Osteocyte (in vitro differentiated cells): ENCODE results near the gene TLR9. TPM values are rescaled to one million over a fixed set of nuclear protein-coding genes. Genes with fewer than 3 reads are reported as not detected.
A peak's percentile ranks its signal among the peaks of the same experiment; 100 is the strongest.

Experiments used
- DNase-seq: peaks from one replicate; pipeline ENCODE4 v3.0.0; 2021; ENCODE audit warnings: mixed read lengths; ENCODE audit not compliant: unreplicated experiment; ENCODE audit errors: extremely low spot score
- H3K27ac Mint-ChIP-seq: one replicate; pipeline ENCODE4 v1.8.0; 2021; ENCODE audit warnings: mild to moderate bottlenecking, mixed read lengths; ENCODE audit not compliant: unreplicated experiment
- H3K27me3 Mint-ChIP-seq: one replicate; pipeline ENCODE4 v1.8.0; 2021; ENCODE audit warnings: mixed read lengths; ENCODE audit not compliant: unreplicated experiment
- H3K36me3 Mint-ChIP-seq: one replicate; pipeline ENCODE4 v1.8.0; 2021; ENCODE audit warnings: mixed read lengths; ENCODE audit not compliant: unreplicated experiment
- H3K4me1 Mint-ChIP-seq: one replicate; pipeline ENCODE4 v1.8.0; 2021; ENCODE audit warnings: mixed read lengths; ENCODE audit not compliant: unreplicated experiment
- H3K4me3 Mint-ChIP-seq: one replicate; pipeline ENCODE4 v1.8.0; 2021; ENCODE audit warnings: mild to moderate bottlenecking, moderate library complexity, mixed read lengths; ENCODE audit not compliant: unreplicated experiment
- H3K9me3 Mint-ChIP-seq: one replicate; pipeline ENCODE4 v1.8.0; 2021; ENCODE audit warnings: mixed read lengths; ENCODE audit not compliant: unreplicated experiment
- CTCF ChIP-seq: fragments of 200-600 bp; sonication (generic); IDR thresholded peaks from 2 replicates; pipeline ENCODE4 v1.5.0; 2021; ENCODE audit warnings: antibody characterized with exemption, mild to moderate bottlenecking, moderate library complexity
- total RNA-seq: library from RNA; stranded (reverse); gene quantifications from 2 replicates; pipeline ENCODE4 v1.2.1, GENCODE V29; 2021

Gene TLR9
- total RNA-seq, 1 donor from 2014 or later = not detected

DNA sequence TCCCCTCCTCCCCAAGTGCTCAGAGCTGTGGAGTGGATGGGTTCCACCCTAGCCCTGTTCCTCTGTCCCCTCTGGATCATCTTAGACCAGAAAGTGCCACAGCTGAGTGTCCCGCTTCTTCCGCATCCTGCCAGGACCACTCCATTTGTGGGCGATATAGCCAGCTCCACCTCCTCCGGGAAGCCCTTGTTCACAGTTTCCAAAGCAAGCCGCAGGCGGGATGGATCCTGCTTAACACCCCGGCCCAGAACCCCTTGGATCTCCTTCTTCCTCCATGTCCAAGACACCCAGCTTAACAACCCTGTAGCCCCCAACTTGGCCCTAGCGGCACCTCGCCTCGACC lies 28.0 kb downstream of the TLR9 start:
- no peak for TF ChIP-seq CTCF
- H3K27me3 Mint-ChIP-seq = no peaks in the 10 kb centered on the region
- H3K9me3 Mint-ChIP-seq = no peaks in the 10 kb centered on the region
- DNase-seq = no peak
- H3K27ac Mint-ChIP-seq = peak overlapping the region; percentile 86
- H3K4me1 Mint-ChIP-seq = peaks cover 26% of the 10 kb centered on the region
- peaks cover 12% of the 10 kb centered on the region for H3K36me3 Mint-ChIP-seq
- H3K4me3 Mint-ChIP-seq = peak overlapping the region; percentile 98

- no peak for DNase-seq
- Mint-ChIP-seq H3K4me3 (no peak overlapping the region), H3K36me3 (peaks cover 8% of the 10 kb centered on the region), H3K27me3 (no peaks in the 10 kb centered on the region), H3K9me3 (no peaks in the 10 kb centered on the region), H3K27ac (no peak overlapping the region), H3K4me1 (peaks cover 26% of the 10 kb centered on the region)
- TF ChIP-seq CTCF = no peak
Observed at GRCh38 chr3:52196977-52197376, 28.5 kb downstream of the TLR9 start.

- H3K4me1 Mint-ChIP-seq = peaks cover 26% of the 10 kb centered on the region
- peaks cover 4% of the 10 kb centered on the region for H3K36me3 Mint-ChIP-seq
- H3K27ac Mint-ChIP-seq = no peak overlapping the region
- TF ChIP-seq CTCF = no peak
- no peak for DNase-seq
- H3K4me3 Mint-ChIP-seq = no peak overlapping the region
- no peaks in the 10 kb centered on the region for H3K9me3 Mint-ChIP-seq
- no peaks in the 10 kb centered on the region for H3K27me3 Mint-ChIP-seq
Observed at GRCh38 chr3:52195823-52196331, 29.6 kb downstream of the TLR9 start.

DNA sequence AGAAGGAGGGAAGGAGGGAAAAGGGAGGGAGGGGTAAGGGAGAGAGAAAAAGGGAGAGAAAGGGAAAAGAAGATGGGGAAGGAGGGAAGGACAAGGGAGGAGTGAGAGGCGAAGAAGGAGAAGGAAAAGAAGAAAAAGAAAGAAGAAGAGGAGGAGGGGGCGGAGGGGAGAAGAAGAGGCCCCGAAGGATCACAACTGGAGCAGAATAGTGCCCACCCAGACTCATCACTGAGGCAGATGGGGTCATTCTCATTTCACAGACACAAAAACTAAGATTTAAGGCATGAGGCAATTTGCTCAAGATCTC lies 30.2 kb downstream of the TLR9 start:
- peaks cover 4% of the 10 kb centered on the region for H3K36me3 Mint-ChIP-seq
- no peak overlapping the region for H3K27ac Mint-ChIP-seq
- TF ChIP-seq CTCF = no peak
- H3K9me3 Mint-ChIP-seq = no peaks in the 10 kb centered on the region
- H3K27me3 Mint-ChIP-seq = no peaks in the 10 kb centered on the region
- peaks cover 32% of the 10 kb centered on the region for H3K4me1 Mint-ChIP-seq
- H3K4me3 Mint-ChIP-seq = no peak overlapping the region
- no peak for DNase-seq

DNA sequence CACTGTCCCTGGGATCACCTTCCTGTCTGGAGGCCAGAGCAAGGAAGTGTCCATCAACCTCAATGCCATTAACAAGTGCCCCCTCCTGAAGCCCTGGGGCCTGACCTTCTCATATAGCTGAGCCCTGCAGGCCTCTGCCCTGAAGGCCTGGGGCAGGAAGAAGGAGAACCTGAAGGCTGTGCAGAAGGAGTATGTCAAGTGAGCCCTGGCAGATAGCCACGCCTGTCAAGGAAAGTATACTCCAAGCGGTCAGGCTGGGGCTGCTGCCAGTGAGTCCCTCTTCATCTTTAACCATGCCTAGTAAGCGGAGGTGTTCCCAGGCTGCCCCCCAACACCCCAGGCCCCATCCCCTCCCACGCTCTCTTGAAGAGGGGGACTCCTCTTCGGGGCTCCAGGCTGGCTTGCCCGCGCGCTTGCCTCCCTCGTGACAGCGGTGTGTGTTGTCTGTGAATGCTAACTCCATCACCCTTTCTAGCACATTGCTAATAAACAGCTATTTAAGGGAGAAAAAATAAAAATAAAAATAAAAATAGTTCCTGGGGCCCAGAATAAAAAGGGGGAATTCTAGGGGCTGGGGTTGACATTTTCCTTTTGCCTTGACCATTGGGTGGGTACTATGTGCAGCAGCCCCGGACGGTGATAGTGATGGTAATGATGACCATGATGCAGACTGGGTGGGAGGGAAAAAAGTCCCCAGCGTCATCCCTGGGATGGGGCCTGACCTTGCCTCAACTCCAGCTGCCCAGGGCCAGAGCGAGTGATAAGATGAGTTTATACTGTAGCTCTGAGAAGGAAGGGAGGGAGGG lies 30.8 kb downstream of the TLR9 start:
- Mint-ChIP-seq H3K36me3 (peaks cover 2% of the 10 kb centered on the region), H3K9me3 (no peaks in the 10 kb centered on the region), H3K27ac (no peak overlapping the region), H3K4me3 (no peak overlapping the region), H3K27me3 (no peaks in the 10 kb centered on the region), H3K4me1 (peaks cover 34% of the 10 kb centered on the region)
- no peak for DNase-seq
- no peak for TF ChIP-seq CTCF
